HepG2 (cell line): ENCODE results near the gene NMRAL1. TPM values are rescaled to one million over a fixed set of nuclear protein-coding genes. Genes with fewer than 3 reads are reported as not detected.

ENCODE experiments used
- ATAC-seq: fragments of 200-7000 bp; cut with Tn5 transposase; 3 replicates; pipeline ENCODE4 v1.9.1; 2020; ENCODE audit warnings: mild to moderate bottlenecking, moderate library complexity
- BruUV-seq: library from RNA; stranded (reverse); fragments of 400-500 nt; replicated peaks from 2 replicates; lab custom pipeline; 2021; lab: Mats Ljungman, UMichigan
- CTCF ChIA-PET: fragments of 300-600 bp; formaldehyde crosslinking; extraction: SDS; loops from one replicate; lab custom pipeline; 2021; ENCODE audit warnings: low total read pairs, inconsistent platforms, low intra/inter-chr PET ratio; lab: Yijun Ruan, JAX
- POLR2A ChIA-PET: fragments of 350-600 bp; sonication (Branson Sonifier 250); formaldehyde crosslinking; loops from one replicate; lab custom pipeline; 2020; ENCODE audit warnings: antibody characterized with exemption, inconsistent platforms; lab: Yijun Ruan, JAX
- DNase-seq: peaks from one replicate; pipeline ENCODE4 v3.0.0-alpha.2; 2015; ENCODE audit warnings: low spot score
- FAIRE-seq: peaks from 3 replicates; lab custom pipeline; 2011; peaks lifted over from hg19 to GRCh38; lab: Jason Lieb, UNC
- H2AFZ ChIP-seq: one replicate; pipeline ENCODE4 v1.6.1; 2011; ENCODE audit warnings: low read length, inconsistent platforms
- H3K27ac ChIP-seq: fragments of 300-600 bp; 3 replicates; pipeline ENCODE4 v1.8.0; 2011; ENCODE audit warnings: mixed run types, mild to moderate bottlenecking, mixed read lengths, low read length, inconsistent platforms; ENCODE audit not compliant: insufficient read depth; ENCODE audit errors: extremely low read length
- H3K27me3 ChIP-seq, 2 experiments: fragments of 200-600 bp in 1 of 2; 2 replicates in 1 of 2; 3 replicates in 1 of 2; pipeline versions ENCODE4 v1.6.0 to v1.8.0; 2011; ENCODE audit warnings: low read length in 2 of 2, mild to moderate bottlenecking in 2 of 2, moderate library complexity in 2 of 2, inconsistent platforms in 1 of 2; ENCODE audit not compliant: insufficient read depth in 2 of 2, control insufficient read depth in 1 of 2
- H3K36me3 ChIP-seq, 2 experiments: fragments of 200-600 bp in 1 of 2; replicated peaks in 1 of 2; 2 replicates in 1 of 2; 3 replicates in 1 of 2; pipeline versions ENCODE4 v1.5.1 to v1.8.0; 2011; ENCODE audit warnings: low read length in 2 of 2, inconsistent platforms in 1 of 2; ENCODE audit not compliant: insufficient read depth in 2 of 2, control insufficient read depth in 1 of 2
- H3K4me1 ChIP-seq: 2 replicates; pipeline ENCODE4 v1.5.1; 2012; ENCODE audit warnings: low read length, inconsistent platforms; ENCODE audit not compliant: insufficient read depth
- H3K4me2 ChIP-seq: 2 replicates; pipeline ENCODE4 v1.6.0; 2011; ENCODE audit warnings: low read depth, low read length, inconsistent platforms
- H3K4me3 ChIP-seq, 3 experiments: fragments of 200-600 bp in 1 of 3; sonication (generic), shearing (Covaris generic) in 1 of 3; replicated peaks in 1 of 3; 2 replicates each; pipeline ENCODE4 v1.5.1; 2011 to 2016; ENCODE audit warnings: low read length in 3 of 3, inconsistent platforms in 2 of 3, low read depth in 2 of 3, mild to moderate bottlenecking in 2 of 3, control low read depth in 1 of 3, mixed read lengths in 1 of 3; ENCODE audit not compliant: insufficient read depth in 1 of 3
- H3K79me2 ChIP-seq: one replicate; pipeline ENCODE4 v1.6.1; 2011; ENCODE audit warnings: low read length, inconsistent platforms; ENCODE audit not compliant: insufficient read depth
- H3K9ac ChIP-seq: 2 replicates; pipeline ENCODE4 v1.6.0; 2011; ENCODE audit warnings: mild to moderate bottlenecking, low read depth, low read length, inconsistent platforms; ENCODE audit not compliant: insufficient read depth
- H3K9me3 ChIP-seq: 2 replicates; pipeline ENCODE4 v1.5.1; 2012; ENCODE audit warnings: mild to moderate bottlenecking, low read length
- H4K20me1 ChIP-seq: 2 replicates; pipeline ENCODE4 v1.6.0; 2011; ENCODE audit warnings: inconsistent platforms, mild to moderate bottlenecking, low read length, moderate library complexity; ENCODE audit not compliant: insufficient read depth
- FIP1L1 ChIP-seq: fragments of 200-400 bp; formaldehyde crosslinking; IDR thresholded peaks from 2 replicates; pipeline ENCODE4 v1.6.1; 2018; ENCODE audit warnings: low read depth, mild to moderate bottlenecking, low read length, moderate library complexity, borderline replicate concordance; ENCODE audit not compliant: insufficient read depth
- HES4 ChIP-seq: sonication (generic); formaldehyde crosslinking; IDR thresholded peaks from 2 replicates; pipeline ENCODE4 v1.9.0; 2021; ENCODE audit warnings: mild to moderate bottlenecking, missing genetic modification reagents, borderline replicate concordance
- HOXA7 ChIP-seq: sonication (generic); formaldehyde crosslinking; IDR thresholded peaks from 2 replicates; pipeline ENCODE4 v1.8.1; 2022; ENCODE audit warnings: mild to moderate bottlenecking, missing genetic modification reagents, moderate library complexity
- KDM5B ChIP-seq: sonication (generic); formaldehyde crosslinking; IDR thresholded peaks from 2 replicates; pipeline ENCODE4 v1.4.0; 2020; ENCODE audit warnings: missing genetic modification reagents, mild to moderate bottlenecking, borderline replicate concordance
- MAFG ChIP-seq: sonication (generic); formaldehyde crosslinking; IDR thresholded peaks from 2 replicates; pipeline ENCODE4 v1.5.1; 2020; ENCODE audit warnings: mild to moderate bottlenecking, missing genetic modification reagents
- NFATC3 ChIP-seq: sonication (generic); formaldehyde crosslinking; IDR thresholded peaks from 2 replicates; pipeline ENCODE4 v1.5.1; 2020; ENCODE audit warnings: mild to moderate bottlenecking, missing genetic modification reagents
- NFIB ChIP-seq: sonication (generic); formaldehyde crosslinking; IDR thresholded peaks from 2 replicates; pipeline ENCODE4 v1.9.0; 2021; ENCODE audit warnings: missing genetic modification reagents, mild to moderate bottlenecking, borderline replicate concordance
- PTBP1 ChIP-seq: fragments of 200-400 bp; formaldehyde crosslinking; IDR thresholded peaks from 2 replicates; pipeline ENCODE4 v1.6.1; 2018; ENCODE audit warnings: low read length, low read depth; ENCODE audit not compliant: poor library complexity, severe bottlenecking
- RFX1 ChIP-seq: fragments of 450-650 bp; IDR thresholded peaks from 2 replicates; pipeline ENCODE4 v1.6.1; 2017
- STAT5B ChIP-seq: sonication (generic); formaldehyde crosslinking; IDR thresholded peaks from 2 replicates; pipeline ENCODE4 v1.4.0; 2020; ENCODE audit warnings: missing genetic modification reagents
- ZBTB8A ChIP-seq: sonication (generic); formaldehyde crosslinking; IDR thresholded peaks from 2 replicates; pipeline ENCODE4 v1.4.0; 2020; ENCODE audit warnings: mild to moderate bottlenecking, low read depth, missing genetic modification reagents, borderline replicate concordance
- ZFP1 ChIP-seq: IDR thresholded peaks from 2 replicates; pipeline ENCODE4 v1.6.1; 2016
- ZFYVE20 ChIP-seq: sonication (generic); formaldehyde crosslinking; IDR thresholded peaks from 2 replicates; pipeline ENCODE4 v1.8.0; 2023; ENCODE audit warnings: low read depth, mild to moderate bottlenecking, moderate library complexity, missing genetic modification reagents, borderline replicate concordance
- ZNF160 ChIP-seq: sonication (generic); formaldehyde crosslinking; IDR thresholded peaks from 2 replicates; pipeline ENCODE4 v1.8.0; 2022; ENCODE audit warnings: mild to moderate bottlenecking, inconsistent platforms, missing genetic modification reagents
- ZNF256 ChIP-seq: sonication (generic); formaldehyde crosslinking; conservative IDR thresholded peaks from 2 replicates; pipeline ENCODE4 v1.4.0; 2020; ENCODE audit warnings: missing genetic modification reagents
- ZNF557 ChIP-seq: sonication (generic); formaldehyde crosslinking; IDR thresholded peaks from 2 replicates; pipeline ENCODE4 v1.4.0; 2020; ENCODE audit warnings: missing genetic modification reagents
- ZNF770 ChIP-seq: sonication (generic); formaldehyde crosslinking; IDR thresholded peaks from 2 replicates; pipeline ENCODE4 v1.5.0; 2020; ENCODE audit warnings: mild to moderate bottlenecking, missing genetic modification reagents
- WGBS: methylation state at CpG from one replicate; pipeline ENCODE4 v1.1.6; 2017; ENCODE audit warnings: low lambda C conversion rate; 5-methylcytosine and 5-hydroxymethylcytosine counted together
- in situ Hi-C: cut with HindIII; loops from 2 replicates; pipeline ENCODE4 v1.10.0; 2017; ENCODE audit warnings: low pct_unique_long_range_greater_than_20kb; ENCODE audit not compliant: extremely low pct_ligation_motif_present
- intact Hi-C: fragments of 100-400 bp; cut with micrococcal nuclease; formaldehyde crosslinking; loops from one replicate; pipeline ENCODE4 v1.10.0; 2022; ENCODE audit not compliant: unreplicated experiment
- polyA plus RNA-seq, 8 experiments: library from polyadenylated mRNA; depleted of rRNA in 3 of 8; stranded (reverse) in 7 of 8; unstranded in 1 of 8; fragments of >200 nt; fragmentation: Illumina TruSeq in 4 of 8; extraction: Trizol in 4 of 8; gene quantifications; 2 replicates each; pipeline versions ENCODE4 v1.2.1 to v1.2.3, GENCODE V29; 2011 to 2016; ENCODE audit warnings: low read depth in 4 of 8, missing spikeins in 1 of 8, mixed read lengths in 1 of 8; ENCODE audit not compliant: insufficient read depth in 1 of 8
- total RNA-seq, 5 experiments: library from RNA; depleted of rRNA; stranded (reverse); fragments of >200 nt; fragmentation: Illumina TruSeq; extraction: Trizol; gene quantifications; 2 replicates each; pipeline ENCODE4 v1.2.3, GENCODE V29; 2016; ENCODE audit warnings: low read depth in 1 of 5
- TF ChIP-seq, protein P1 (sequence below): sonication (generic); formaldehyde crosslinking; IDR thresholded peaks from 2 replicates; pipeline ENCODE4 v1.9.0; 2021; ENCODE audit warnings: missing genetic modification reagents, mild to moderate bottlenecking, borderline replicate concordance

NMRAL1 gene
- total and polyA plus RNA-seq, 2 of the 13 experiments (the other 11 are each of a cell fraction or from before 2014, with no cell fraction given) = 30.8 to 33.1 TPM

DNA sequence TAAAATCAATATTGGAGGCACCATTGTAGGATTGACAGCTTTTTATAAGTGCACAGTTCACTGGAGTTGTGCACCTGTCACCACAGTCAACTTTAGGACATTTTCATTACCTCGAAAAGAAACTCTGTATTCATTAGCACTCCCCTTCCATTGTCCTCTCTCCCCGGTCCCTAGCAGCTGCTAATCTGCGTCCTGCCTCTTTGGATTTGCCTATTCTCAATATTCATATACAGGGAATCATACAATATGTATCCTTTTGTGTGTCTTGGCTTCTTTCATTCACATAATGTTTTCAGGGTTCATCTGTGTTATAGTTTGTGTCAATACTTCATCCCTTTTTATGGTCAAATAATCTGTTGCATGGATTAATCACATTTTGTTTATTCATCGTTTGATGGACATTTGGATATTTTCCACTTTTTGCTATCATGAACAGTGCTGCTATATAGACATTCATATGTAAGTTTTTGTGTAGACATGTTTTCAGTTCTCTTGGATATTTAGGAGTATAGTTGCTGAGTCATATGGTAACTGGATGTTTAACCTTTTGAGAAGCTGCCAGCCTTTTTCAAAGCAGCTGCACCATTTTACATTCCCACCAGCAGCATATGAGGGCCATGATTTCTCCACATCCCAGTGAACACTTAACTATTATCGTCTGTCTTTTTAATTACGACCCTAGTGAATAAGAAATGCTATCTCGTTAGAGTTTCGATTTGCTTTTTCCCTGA, 38.9 kb downstream of the NMRAL1 start:
- no peak for ATAC-seq
- CTCF ChIA-PET = no interaction called here
- Histone ChIP-seq H3K4me1 (no peaks in the 10 kb centered on the region), H2AFZ (no peak overlapping the region), H3K79me2 (peaks cover 8% of the 10 kb centered on the region), H3K4me2 (no peak overlapping the region)
- intact Hi-C loops (no loop called here), in situ Hi-C loops (no loop called here)
- WGBS = 98% methylated on average over 8 of the region's 8 CpGs
- no peak for FAIRE-seq
- no peak for TF ChIP-seq NFATC3 (CRISPR knock-in tag)
- no peak for TF ChIP-seq ZNF256
- TF ChIP-seq ZBTB8A (CRISPR knock-in tag) = no peak
- no peak for TF ChIP-seq NFIB (CRISPR knock-in tag)
- TF ChIP-seq PTBP1 = no peak
- TF ChIP-seq, protein P1, sequence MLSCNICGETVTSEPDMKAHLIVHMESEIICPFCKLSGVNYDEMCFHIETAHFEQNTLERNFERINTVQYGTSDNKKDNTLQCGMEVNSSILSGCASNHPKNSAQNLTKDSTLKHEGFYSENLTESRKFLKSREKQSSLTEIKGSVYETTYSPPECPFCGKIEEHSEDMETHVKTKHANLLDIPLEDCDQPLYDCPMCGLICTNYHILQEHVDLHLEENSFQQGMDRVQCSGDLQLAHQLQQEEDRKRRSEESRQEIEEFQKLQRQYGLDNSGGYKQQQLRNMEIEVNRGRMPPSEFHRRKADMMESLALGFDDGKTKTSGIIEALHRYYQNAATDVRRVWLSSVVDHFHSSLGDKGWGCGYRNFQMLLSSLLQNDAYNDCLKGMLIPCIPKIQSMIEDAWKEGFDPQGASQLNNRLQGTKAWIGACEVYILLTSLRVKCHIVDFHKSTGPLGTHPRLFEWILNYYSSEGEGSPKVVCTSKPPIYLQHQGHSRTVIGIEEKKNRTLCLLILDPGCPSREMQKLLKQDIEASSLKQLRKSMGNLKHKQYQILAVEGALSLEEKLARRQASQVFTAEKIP (CRISPR knock-in tag) = no peak
- no peak for TF ChIP-seq FIP1L1
- TF ChIP-seq MAFG (CRISPR knock-in tag) = no peak
- no peak for TF ChIP-seq STAT5B (CRISPR knock-in tag)
- TF ChIP-seq ZNF557 (CRISPR knock-in tag) = no peak
- no peak for TF ChIP-seq KDM5B
- TF ChIP-seq RFX1 = no peak
- no peak for TF ChIP-seq HOXA7
- TF ChIP-seq ZNF770 (CRISPR knock-in tag) = no peak
- TF ChIP-seq ZFYVE20 (CRISPR knock-in tag) = no peak
- no peak for TF ChIP-seq HES4
- no peak for TF ChIP-seq ZNF160 (CRISPR knock-in tag)
- no peak for TF ChIP-seq ZFP1 (CRISPR knock-in tag)
- TF ChIP-seq, all 625 proteins: peak for 0
- H3K9ac ChIP-seq = no peak overlapping the region
- no peaks in the 10 kb centered on the region for H3K9me3 ChIP-seq
- no peak overlapping the region for H3K27ac ChIP-seq
- H4K20me1 ChIP-seq = no peaks in the 10 kb centered on the region
- POLR2A ChIA-PET = no interaction called here
- H3K27me3 ChIP-seq = no peaks in the 10 kb centered on the region
- peaks cover 21 to 56% of the 10 kb centered on the region in 2 experiments for H3K36me3 ChIP-seq
- no peak for DNase-seq
- no TSS peak for BruUV-seq
- H3K4me3 ChIP-seq = no peak overlapping the region
